Measurements from ENCODE around the gene CPN2.

GRCh38 chr3:194380326-194380725 is 29.2 kb upstream of the CPN2 start:
- TF ChIP-seq EP300 (IDR thresholded peaks at IDR 0.05), result no peak
- TF ChIP-seq CTCF (IDR thresholded peaks at IDR 0.05), result no peak

Measured in tibial nerve (tissue), 4 donors.